ENCODE data around the gene ZCCHC2.

Gene ZCCHC2

GRCh38 chr18:62539284-62540165 is 16.7 kb downstream of the ZCCHC2 start:
- no peak for DNase-seq

- no peak for DNase-seq
These were observed 20.2 kb downstream of the ZCCHC2 start for GRCh38 chr18:62543021-62543420.

- DNase-seq, result no peak
These were observed 22.3 kb downstream of the ZCCHC2 start for GRCh38 chr18:62545098-62545497.

GRCh38 chr18:62549755-62550154 is 26.9 kb downstream of the ZCCHC2 start:
- DNase-seq, result no peak

- no peak for DNase-seq
These were observed 27.9 kb downstream of the ZCCHC2 start for GRCh38 chr18:62550746-62551145.

- no peak for DNase-seq
These were observed 29.2 kb downstream of the ZCCHC2 start for GRCh38 chr18:62551972-62552513.

GRCh38 chr18:62554061-62554815 is 31.4 kb downstream of the ZCCHC2 start:
- DNase-seq, result no peak

- DNase-seq, result peak; percentile 22
These were observed 32.3 kb downstream of the ZCCHC2 start for GRCh38 chr18:62555135-62555534.

GRCh38 chr18:62556397-62556796 is 33.6 kb downstream of the ZCCHC2 start:
- peak; percentile 34 for DNase-seq

- no peak for DNase-seq
These were observed 35.3 kb downstream of the ZCCHC2 start for GRCh38 chr18:62558015-62558663.

- DNase-seq, result no peak
These were observed 41.2 kb downstream of the ZCCHC2 start for GRCh38 chr18:62564044-62564443.

- peak; percentile 50 for DNase-seq
These were observed 43.4 kb downstream of the ZCCHC2 start for GRCh38 chr18:62566199-62566598.

GRCh38 chr18:62566818-62567217 is 44.0 kb downstream of the ZCCHC2 start:
- DNase-seq, result no peak

- DNase-seq, result no peak
These were observed 46.3 kb downstream of the ZCCHC2 start for GRCh38 chr18:62569081-62569655.

- DNase-seq, result no peak
These were observed 48.2 kb downstream of the ZCCHC2 start for GRCh38 chr18:62571037-62571436.

GRCh38 chr18:62571648-62572047 is 48.8 kb downstream of the ZCCHC2 start:
- DNase-seq, result no peak

GRCh38 chr18:62572456-62572855 is 49.6 kb downstream of the ZCCHC2 start:
- no peak for DNase-seq

GRCh38 chr18:62574776-62575175 is 52.0 kb downstream of the ZCCHC2 start:
- DNase-seq, result no peak

GRCh38 chr18:62576271-62576670 is 53.4 kb downstream of the ZCCHC2 start:
- no peak for DNase-seq

- no peak for DNase-seq
These were observed 54.2 kb downstream of the ZCCHC2 start for GRCh38 chr18:62576845-62577512.

GRCh38 chr18:62577765-62578164 is 54.9 kb downstream of the ZCCHC2 start:
- DNase-seq, result no peak

GRCh38 chr18:62578980-62579511 is 56.2 kb downstream of the ZCCHC2 start:
- no peak for DNase-seq

Measured in NCI-H69 (cell line).